ENCODE measurements around the gene CDK18.

GRCh38 chr1:205458777-205459566, 45.5 kb upstream of the CDK18 start:
- TF ChIP-seq PRDM10 (tag by site-specific recombination; IDR thresholded peaks at IDR 0.05) (no peak), MEIS1 (CRISPR knock-in tag; IDR thresholded peaks at IDR 0.05; ENCODE audit: borderline replicate concordance) (no peak), ZNF10 (tag by site-specific recombination; IDR thresholded peaks at IDR 0.05) (no peak), CTCF (tag by site-specific recombination; IDR thresholded peaks at IDR 0.05) (no peak), ZSCAN18 (tag by site-specific recombination; IDR thresholded peaks at IDR 0.05) (no peak), ZNF658 (tag by site-specific recombination; IDR thresholded peaks at IDR 0.05) (no peak), ZFP3 (tag by site-specific recombination; IDR thresholded peaks at IDR 0.05; ENCODE audit: low read depth) (no peak), ZNF747 (tag by site-specific recombination; IDR thresholded peaks at IDR 0.05) (no peak), ZNF843 (tag by site-specific recombination; IDR thresholded peaks at IDR 0.05) (no peak), BCL6B (tag by site-specific recombination; IDR thresholded peaks at IDR 0.05) (no peak)

Data from HEK293 (cell line).